ENCODE data around the gene CDKL5.

DNA sequence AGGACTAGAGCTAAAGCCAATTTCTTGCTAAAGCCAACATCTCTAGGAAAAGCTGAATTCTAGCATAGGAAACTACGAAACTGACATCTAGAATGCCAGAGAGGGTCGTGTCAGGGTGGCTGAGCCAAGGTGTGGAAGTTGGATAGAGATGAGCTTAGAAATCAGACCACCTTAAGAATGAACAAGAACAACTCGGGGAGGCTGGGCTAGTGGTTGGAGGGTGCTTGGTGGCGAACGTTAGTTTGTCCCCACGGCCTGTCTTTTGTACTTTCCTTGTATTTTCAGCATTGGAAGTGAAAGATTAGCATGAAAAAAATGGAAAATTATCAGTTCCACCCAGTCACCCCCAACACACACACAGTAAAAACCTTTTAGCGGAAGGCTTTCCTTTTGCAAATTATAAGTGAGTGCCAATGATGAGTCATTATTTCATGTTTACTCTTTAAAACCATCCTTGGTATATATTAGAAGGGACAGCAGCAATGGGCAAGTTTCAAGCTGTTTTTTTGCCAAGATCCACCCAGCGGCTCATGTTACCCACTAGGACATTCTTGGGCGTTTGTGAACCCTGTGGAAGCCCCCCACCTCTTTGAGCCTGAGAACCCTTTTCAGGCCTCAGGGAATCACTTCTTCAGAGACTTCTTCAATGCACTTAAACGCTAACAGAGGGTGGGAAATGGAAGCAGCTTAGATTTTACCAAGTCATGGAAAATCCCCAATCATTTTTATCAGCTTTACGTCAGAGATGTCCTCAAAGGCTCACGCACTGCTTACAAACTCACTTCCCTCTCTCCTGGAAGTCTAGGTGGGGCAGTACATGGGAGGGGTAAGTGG is 277.2 kb downstream of the CDKL5 start:
- TF ChIP-seq, protein P1, sequence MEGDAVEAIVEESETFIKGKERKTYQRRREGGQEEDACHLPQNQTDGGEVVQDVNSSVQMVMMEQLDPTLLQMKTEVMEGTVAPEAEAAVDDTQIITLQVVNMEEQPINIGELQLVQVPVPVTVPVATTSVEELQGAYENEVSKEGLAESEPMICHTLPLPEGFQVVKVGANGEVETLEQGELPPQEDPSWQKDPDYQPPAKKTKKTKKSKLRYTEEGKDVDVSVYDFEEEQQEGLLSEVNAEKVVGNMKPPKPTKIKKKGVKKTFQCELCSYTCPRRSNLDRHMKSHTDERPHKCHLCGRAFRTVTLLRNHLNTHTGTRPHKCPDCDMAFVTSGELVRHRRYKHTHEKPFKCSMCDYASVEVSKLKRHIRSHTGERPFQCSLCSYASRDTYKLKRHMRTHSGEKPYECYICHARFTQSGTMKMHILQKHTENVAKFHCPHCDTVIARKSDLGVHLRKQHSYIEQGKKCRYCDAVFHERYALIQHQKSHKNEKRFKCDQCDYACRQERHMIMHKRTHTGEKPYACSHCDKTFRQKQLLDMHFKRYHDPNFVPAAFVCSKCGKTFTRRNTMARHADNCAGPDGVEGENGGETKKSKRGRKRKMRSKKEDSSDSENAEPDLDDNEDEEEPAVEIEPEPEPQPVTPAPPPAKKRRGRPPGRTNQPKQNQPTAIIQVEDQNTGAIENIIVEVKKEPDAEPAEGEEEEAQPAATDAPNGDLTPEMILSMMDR (IDR thresholded peaks at IDR 0.05; ENCODE audit: low read depth, low read length), result no peak
- TF ChIP-seq EZH2phosphoT487 (IDR thresholded peaks at IDR 0.05; ENCODE audit: low read depth), result no peak

Data from OCI-LY3 (cell line).